ENCODE measurements around the gene DNAJC8. TPM values are rescaled to one million over a fixed set of nuclear protein-coding genes. Genes with fewer than 3 reads are reported as not detected.

DNAJC8 gene
- total RNA-seq, 1 experiment from 2014 or later = 61.4 TPM

DNA sequence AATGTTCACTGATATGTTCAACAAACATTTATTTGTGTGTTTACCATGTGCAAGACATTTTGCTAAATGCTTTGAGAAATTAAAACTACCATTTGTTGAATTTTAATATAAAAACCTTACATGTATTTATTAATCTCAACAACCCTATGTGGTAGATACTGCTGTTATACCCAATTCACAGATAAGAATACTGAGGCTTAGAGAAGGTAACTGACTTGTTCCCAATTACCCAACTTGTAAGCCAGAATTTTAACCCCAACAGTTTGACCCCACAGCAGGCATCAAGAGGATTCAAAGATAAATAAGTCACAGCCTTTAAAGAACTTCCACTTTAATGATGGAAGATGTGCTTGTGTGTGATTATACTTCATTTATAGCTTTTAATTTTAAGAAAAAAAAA lies 3.7 kb downstream of the DNAJC8 start:
- POLR2A ChIA-PET (ENCODE audit: unreplicated experiment) = no interaction called here

DNA sequence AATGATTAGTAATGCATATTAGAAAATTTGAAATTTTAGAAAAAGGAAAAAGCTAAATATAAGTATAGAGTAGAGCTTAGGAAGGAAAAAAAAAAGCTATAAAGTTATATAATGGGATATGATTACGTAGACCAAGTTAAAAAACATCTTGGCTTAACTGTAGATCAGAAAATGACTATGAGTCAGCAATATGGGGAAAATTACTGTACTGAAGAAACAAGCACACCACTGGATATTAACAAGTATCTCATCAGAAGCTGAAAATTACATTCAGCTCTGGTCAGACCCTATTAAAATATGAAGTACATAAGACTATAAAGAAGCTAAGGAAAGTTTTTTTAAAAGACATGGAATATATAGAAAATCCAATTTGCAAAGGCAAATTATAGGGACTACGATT lies 19.5 kb downstream of the DNAJC8 start:
- no peaks in the 10 kb centered on the region for H4K20me1 ChIP-seq (ENCODE audit: insufficient read depth)
- no peak overlapping the region for H3K4me3 ChIP-seq
- CTCF ChIA-PET = no interaction called here
- H3K79me2 ChIP-seq (ENCODE audit: low read depth) = no peaks in the 10 kb centered on the region; the same call in 1 of the 2 replicates
- no peaks in the 10 kb centered on the region; the same call in 1 of the 2 replicates for H3K36me3 ChIP-seq (ENCODE audit: low read depth)
- no peak for TF ChIP-seq EZH2 (IDR thresholded peaks at IDR 0.05; ENCODE audit: low read depth)
- TF ChIP-seq, protein P1, sequence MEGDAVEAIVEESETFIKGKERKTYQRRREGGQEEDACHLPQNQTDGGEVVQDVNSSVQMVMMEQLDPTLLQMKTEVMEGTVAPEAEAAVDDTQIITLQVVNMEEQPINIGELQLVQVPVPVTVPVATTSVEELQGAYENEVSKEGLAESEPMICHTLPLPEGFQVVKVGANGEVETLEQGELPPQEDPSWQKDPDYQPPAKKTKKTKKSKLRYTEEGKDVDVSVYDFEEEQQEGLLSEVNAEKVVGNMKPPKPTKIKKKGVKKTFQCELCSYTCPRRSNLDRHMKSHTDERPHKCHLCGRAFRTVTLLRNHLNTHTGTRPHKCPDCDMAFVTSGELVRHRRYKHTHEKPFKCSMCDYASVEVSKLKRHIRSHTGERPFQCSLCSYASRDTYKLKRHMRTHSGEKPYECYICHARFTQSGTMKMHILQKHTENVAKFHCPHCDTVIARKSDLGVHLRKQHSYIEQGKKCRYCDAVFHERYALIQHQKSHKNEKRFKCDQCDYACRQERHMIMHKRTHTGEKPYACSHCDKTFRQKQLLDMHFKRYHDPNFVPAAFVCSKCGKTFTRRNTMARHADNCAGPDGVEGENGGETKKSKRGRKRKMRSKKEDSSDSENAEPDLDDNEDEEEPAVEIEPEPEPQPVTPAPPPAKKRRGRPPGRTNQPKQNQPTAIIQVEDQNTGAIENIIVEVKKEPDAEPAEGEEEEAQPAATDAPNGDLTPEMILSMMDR (conservative IDR thresholded peaks at IDR 0.05) = no peak
- H3K27me3 ChIP-seq (ENCODE audit: insufficient read depth, low read depth) = no peaks in the 10 kb centered on the region
- H3K4me2 ChIP-seq = no peak overlapping the region
- H3K9me3 ChIP-seq (ENCODE audit: insufficient read depth, low read depth) = no peaks in the 10 kb centered on the region
- intact Hi-C loops (cut with micrococcal nuclease; ENCODE audit: unreplicated experiment) = no loop called here
- H3F3A ChIP-seq (ENCODE audit: insufficient read depth, low read depth) = no peaks in the 10 kb centered on the region; the same call in 1 of the 2 replicates
- no peak overlapping the region for H2AFZ ChIP-seq
- H3K27ac ChIP-seq = no peak overlapping the region
- DNase-seq = no peak
- BruUV-seq (replicated peaks) = no TSS peak
- no peaks in the 10 kb centered on the region for H3K4me1 ChIP-seq (replicated peaks; ENCODE audit: insufficient read depth)
- POLR2A ChIA-PET (ENCODE audit: unreplicated experiment) = no interaction called here
- H3K9me2 ChIP-seq (ENCODE audit: insufficient read depth) = no peaks in the 10 kb centered on the region

More for the DNA sequence above, 3.7 kb downstream of the DNAJC8 start:
- Histone ChIP-seq H3K36me3 (ENCODE audit: low read depth) (0 out of 2 replicates have a peak, but pooled peaks cover 4% of the 10 kb centered on the region), H3K4me2 (no peak overlapping the region), H4K20me1 (ENCODE audit: insufficient read depth) (no peaks in the 10 kb centered on the region; the same call in 1 of the 2 replicates), H3F3A (ENCODE audit: insufficient read depth, low read depth) (no peaks in the 10 kb centered on the region), H3K9me3 (ENCODE audit: insufficient read depth, low read depth) (no peaks in the 10 kb centered on the region), H2AFZ (no peak overlapping the region), H3K27me3 (ENCODE audit: insufficient read depth, low read depth) (no peaks in the 10 kb centered on the region), H3K79me2 (ENCODE audit: low read depth) (peaks cover 30% of the 10 kb centered on the region), H3K4me1 (replicated peaks; ENCODE audit: insufficient read depth) (no peaks in the 10 kb centered on the region; the same call in 1 of the 2 replicates), H3K27ac (no peak overlapping the region), H3K4me3 (no peak overlapping the region), H3K9me2 (ENCODE audit: insufficient read depth) (no peaks in the 10 kb centered on the region)
- no peak for TF ChIP-seq EZH2 (IDR thresholded peaks at IDR 0.05; ENCODE audit: low read depth)
- TF ChIP-seq, protein P1 (conservative IDR thresholded peaks at IDR 0.05) = no peak
- no TSS peak for BruUV-seq (replicated peaks)
- intact Hi-C loops (cut with micrococcal nuclease; ENCODE audit: unreplicated experiment) = no loop called here
- DNase-seq = no peak
- CTCF ChIA-PET = no interaction called here

DNA sequence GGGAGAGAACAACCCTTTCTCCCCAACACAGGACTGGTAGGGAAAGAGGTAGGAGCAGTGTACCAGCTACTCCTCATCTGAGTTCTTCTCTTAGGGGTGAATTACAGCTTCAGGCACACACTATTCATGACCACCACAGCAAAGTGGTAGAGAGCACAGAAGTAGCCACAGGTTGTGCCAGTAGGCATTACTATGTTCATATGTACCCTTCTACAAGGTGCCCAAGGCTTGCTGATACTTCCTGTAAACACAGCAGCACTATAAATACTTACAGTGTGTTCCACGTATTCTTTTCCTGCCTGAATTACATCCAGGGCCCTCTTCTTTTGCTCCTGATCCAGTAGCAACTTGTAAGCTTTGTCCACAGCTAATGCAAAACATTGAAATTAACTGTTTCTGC lies 23.1 kb downstream of the DNAJC8 start:
- POLR2A ChIA-PET (ENCODE audit: unreplicated experiment) = no interaction called here
- no TSS peak for BruUV-seq (replicated peaks)

More for the DNA sequence above, 23.1 kb downstream of the DNAJC8 start:
- TF ChIP-seq, protein P1 (conservative IDR thresholded peaks at IDR 0.05) = no peak
- TF ChIP-seq EZH2 (IDR thresholded peaks at IDR 0.05; ENCODE audit: low read depth) = no peak
- no peak overlapping the region for H3K4me2 ChIP-seq
- CTCF ChIA-PET = interaction anchor here (0.6 kb wide), 1 partner anchor 158 kb away, joined by 4 read pairs; no protein-coding TSS in a partner anchor
- no peaks in the 10 kb centered on the region for H3K9me2 ChIP-seq (ENCODE audit: insufficient read depth)
- H3K27ac ChIP-seq = no peak overlapping the region
- H3K36me3 ChIP-seq (ENCODE audit: low read depth) = no peaks in the 10 kb centered on the region; the same call in 1 of the 2 replicates
- no peaks in the 10 kb centered on the region for H3K27me3 ChIP-seq (ENCODE audit: insufficient read depth, low read depth)
- no peak for DNase-seq
- no peaks in the 10 kb centered on the region; the same call in 1 of the 2 replicates for H3F3A ChIP-seq (ENCODE audit: insufficient read depth, low read depth)
- no peaks in the 10 kb centered on the region; the same call in 1 of the 2 replicates for H3K79me2 ChIP-seq (ENCODE audit: low read depth)
- H3K4me3 ChIP-seq = no peak overlapping the region
- no peaks in the 10 kb centered on the region for H3K4me1 ChIP-seq (replicated peaks; ENCODE audit: insufficient read depth)
- no peaks in the 10 kb centered on the region for H4K20me1 ChIP-seq (ENCODE audit: insufficient read depth)
- intact Hi-C loops (cut with micrococcal nuclease; ENCODE audit: unreplicated experiment) = loop anchor here (1.0 to 10.0 kb wide), 3 partner anchors 118 to 351 kb away; no protein-coding TSS in a partner anchor
- H3K9me3 ChIP-seq (ENCODE audit: insufficient read depth, low read depth) = no peaks in the 10 kb centered on the region
- no peak overlapping the region for H2AFZ ChIP-seq
